HG02588 (cell line): ENCODE data around the gene OTUD3.
"Not testable (repeated sequence)": the region's sequence is repeated elsewhere in the genome, so short reads cannot be mapped to it uniquely, and the experiment has no call there.

Experiments used
- ATAC-seq: cut with Tn5 transposase; IDR thresholded peaks from one replicate; pipeline ENCODE4 v1.9.1; 2021; ENCODE audit warnings: mild to moderate bottlenecking, moderate library complexity; ENCODE audit not compliant: unreplicated experiment

The OTUD3 gene

DNA sequence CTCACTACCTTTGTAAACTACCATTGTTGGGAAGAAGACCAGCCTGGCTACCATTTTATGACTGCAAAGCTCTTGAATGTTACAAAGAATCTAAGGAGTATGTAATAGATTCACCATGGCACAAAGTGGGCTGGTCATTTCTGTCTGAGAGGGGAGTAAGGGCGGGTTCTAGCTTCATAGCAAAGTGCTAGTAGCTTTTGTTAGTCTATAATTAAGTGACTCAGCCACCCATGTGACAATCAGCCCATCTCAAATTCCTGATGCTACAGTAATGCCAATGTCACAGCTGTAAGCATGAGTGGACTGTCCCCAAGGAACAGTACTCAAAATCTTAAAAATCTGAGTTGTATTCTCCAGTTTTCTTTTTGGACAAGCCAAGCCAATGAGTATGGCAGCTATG, 15.4 kb upstream of the OTUD3 start:
- no peak for ATAC-seq

DNA sequence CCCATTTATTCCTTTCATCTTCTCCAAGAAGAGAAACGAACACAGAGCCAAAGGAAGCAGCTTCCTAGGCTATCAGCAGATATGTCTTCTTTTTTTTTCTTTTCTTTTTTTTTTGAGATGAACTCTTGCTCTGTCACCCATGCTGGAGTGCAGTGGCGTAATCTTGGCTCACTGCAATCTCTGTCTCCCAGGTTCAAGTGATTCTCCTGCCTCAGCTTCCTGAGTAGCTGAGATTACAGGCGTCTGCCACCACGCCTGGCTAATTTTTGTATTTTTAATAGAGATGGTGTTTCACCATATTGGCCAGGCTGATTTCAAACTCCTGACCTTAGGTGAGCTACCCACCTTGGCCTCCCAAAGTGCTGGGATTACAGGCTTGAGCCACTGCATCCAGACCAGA, 13.6 kb upstream of the OTUD3 start:
- not testable (repeated sequence) for ATAC-seq

DNA sequence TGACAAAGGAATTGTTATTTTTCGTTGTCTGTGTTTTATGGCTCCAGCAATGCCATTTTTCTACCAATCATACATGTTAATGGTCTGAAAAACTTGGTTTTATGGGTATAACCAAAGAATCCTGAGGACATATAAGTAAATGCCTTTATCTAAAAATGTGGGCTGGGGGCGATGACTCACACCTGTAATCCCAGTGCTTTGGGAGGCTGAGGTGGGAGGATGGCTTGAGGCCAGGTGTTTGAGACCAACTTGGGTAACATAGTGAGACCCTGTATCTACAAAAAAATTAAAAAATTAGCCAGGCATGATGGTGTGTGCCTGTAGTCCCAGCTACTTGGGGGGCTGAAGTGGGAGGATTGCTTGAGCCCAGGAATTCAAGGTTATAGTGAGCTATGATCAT, 12.7 kb upstream of the OTUD3 start:
- not testable (repeated sequence) for ATAC-seq

DNA sequence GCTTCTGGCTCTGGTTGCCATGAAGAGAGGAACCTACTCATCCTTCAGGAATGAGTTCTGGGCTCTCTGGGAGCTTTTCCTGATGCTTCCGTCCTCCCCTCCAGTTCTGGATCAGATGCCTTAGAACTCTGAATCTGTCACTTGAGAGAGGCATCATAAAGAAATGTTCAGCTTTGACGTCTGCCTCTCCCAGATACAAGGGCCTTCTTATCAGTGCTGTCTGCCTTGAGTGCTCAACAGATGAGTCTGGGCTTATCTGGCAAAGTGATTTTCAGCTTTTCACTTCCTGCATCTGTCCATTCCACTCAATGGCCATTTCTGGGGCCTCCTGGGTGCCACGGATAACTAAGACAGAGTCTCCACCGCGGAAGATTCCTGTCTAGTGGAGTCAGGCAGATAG, 12.3 kb upstream of the OTUD3 start:
- no peak for ATAC-seq

DNA sequence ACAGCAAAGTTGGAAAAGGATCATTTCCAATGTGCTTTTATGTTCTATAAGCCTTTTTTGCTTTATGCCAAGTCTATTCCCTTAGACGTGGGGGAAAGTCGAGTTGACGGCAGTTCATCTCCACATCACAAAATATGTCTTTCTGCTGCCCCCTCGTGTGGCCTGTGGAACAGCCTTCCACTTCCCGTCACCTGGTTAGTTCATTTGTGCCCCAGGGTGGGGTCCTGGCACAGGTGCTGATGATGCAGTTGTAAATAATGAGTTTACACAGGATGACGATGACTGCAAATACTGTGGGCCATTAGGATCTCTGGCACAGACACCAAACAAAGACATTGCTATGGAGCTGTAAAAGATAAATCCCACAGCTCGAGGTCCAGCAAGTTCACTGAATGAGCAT, 10.0 kb upstream of the OTUD3 start:
- ATAC-seq: no peak

DNA sequence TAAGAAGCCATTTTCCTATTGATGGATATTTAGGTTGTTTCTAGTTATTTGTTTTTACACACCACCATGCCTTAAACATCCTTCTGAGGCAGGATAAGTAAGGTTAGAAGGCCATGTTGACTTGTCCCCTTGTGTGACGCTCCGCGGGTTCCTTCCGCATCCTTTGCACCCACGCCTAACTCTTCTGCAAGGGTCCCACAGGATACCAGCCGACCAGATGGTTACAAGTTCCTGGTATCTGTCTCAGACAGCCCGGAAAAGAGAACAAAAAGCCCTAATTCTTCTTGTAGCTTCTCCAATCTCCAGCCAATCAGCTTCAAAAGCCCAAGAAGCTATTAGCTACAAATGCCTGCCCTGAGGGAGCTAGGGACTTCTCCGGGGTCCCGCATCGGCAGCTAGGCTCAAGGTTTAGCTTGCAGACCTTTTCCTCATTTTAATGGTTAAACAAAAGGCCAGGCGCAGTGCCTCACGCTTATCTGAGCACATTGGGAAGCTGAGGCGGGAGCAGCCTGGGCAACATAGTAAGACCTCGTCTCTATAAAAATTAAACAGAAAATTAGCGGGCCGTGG, 4.9 kb upstream of the OTUD3 start:
- ATAC-seq: no peak

DNA sequence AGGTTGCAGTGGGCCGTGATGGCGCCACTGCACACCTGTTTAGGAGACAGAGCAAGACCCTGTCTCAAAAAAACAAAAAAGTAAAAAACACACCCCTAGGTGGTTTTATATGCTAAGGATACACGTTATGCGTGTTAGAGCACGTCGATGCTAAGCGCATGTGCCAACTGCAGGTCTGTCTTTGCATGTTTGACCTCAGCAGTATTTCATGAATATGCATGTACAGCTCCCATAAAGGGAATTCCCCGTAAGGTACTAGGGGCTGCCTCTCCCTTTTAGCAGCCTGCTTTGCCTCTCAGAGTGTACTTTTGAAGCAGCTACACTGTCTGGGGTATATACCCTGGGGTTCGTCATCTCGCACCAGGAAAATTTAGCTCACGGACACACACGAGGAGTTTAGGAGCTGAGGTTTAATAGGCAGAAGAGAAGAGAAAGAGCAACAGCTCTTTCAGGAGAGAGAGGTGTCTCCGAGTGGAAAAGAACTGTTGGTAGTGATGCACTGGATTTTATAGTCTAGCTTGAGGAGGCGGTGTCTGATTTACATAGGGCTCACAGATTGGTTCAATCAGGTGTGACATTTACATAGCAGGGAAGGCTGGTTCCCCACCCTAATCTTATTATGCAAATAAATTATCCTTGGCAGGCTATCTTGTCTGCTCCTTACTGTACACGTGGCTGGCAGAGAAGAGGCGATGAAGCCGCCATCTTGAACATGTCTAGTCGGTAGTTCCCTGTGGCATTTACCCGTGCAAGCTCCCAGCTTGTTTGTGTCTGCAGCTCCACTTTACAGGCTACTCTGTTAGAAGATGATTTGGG, 4.2 kb upstream of the OTUD3 start:
- ATAC-seq: no peak

DNA sequence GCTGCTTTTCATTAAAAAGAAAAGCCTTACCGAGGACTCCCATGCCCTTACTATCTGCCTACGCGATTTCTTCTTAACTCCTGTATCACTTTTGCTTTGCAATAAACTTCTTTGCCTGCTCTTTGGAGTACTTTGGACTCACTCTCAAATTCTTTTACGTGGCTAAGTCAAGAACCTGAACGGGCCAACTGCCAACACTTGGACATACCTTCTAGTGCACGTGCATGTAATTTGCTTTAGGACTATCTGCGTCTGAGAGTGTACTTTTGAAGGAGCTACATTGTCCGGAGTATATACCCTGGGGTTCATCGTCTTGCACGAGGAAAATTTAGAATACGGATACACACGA, 3.6 kb upstream of the OTUD3 start:
- no peak for ATAC-seq

DNA sequence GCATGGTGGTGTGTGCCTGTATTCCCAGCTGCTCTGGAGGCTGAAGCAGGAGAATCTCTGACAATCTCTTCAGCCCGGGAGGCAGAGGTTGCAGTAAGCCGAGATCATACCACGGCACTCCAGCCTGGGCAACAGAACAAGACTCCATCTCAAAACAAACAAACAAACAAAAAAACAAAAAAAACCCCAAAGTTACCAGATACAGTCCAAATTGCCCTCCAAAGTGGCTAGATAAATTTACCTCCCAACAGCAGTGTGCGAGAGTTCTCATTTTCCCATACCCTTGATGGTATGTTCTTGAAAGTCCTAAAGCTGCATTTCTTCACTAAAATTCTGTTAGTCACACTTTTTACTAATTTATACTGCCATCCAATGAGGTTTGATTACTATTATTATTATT, 3.0 kb upstream of the OTUD3 start:
- no peak for ATAC-seq

DNA sequence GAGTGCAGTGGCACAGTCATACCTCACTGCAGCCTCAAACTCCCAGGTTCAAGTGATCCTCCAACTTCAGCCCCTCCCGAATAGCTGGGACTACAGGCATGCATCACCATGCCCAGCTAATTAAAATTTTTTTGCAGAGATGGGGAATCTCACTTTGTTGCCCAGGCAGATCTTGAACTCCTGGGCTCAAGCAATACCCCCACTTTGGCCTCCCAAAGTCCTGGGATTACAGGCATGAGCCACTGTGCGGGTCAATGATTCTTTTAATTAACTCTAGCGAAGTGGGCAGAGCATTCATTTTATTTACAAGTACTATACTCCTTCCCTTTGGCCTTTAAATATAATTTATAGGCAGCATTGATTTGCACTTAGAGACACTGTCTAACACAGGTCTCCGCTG, 2.5 kb upstream of the OTUD3 start:
- ATAC-seq: no peak

DNA sequence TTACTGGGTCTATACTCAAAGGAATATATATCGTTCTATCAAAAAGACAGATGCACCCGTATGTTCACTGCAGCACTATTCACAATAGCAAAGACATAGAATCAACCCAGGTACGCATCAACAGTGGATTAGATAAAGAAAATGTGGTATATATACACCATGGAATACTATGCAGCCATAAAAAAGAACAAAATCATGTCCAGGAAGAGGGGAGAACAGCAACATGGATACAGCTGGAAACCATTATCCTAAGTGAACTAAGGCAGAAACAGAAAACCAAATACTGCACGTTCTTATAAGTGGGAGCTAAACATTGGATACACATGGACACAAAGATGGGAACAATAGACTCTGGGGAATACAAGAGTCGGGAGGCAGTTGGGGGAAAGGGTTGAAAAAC, 1.4 kb upstream of the OTUD3 start:
- ATAC-seq: not testable (repeated sequence)

DNA sequence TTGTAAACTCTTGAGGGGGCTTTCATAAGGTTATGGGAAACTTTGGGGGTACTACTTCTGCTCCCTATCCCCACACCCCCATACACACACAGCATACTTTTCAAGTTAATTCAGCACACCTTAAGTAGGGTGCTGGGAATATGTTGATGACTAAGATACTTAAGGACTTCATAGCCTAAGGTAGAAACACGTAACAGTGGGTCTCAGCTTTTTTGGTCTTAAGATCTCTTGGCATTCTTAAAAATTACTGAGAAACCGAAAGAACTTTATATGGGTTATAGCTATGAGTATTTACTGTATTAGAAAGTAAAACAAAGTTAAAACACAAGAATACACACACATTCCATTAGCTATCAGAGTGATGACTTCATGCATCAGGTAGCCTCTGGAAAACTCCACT, 2.1 kb downstream of the OTUD3 start:
- no peak for ATAC-seq

DNA sequence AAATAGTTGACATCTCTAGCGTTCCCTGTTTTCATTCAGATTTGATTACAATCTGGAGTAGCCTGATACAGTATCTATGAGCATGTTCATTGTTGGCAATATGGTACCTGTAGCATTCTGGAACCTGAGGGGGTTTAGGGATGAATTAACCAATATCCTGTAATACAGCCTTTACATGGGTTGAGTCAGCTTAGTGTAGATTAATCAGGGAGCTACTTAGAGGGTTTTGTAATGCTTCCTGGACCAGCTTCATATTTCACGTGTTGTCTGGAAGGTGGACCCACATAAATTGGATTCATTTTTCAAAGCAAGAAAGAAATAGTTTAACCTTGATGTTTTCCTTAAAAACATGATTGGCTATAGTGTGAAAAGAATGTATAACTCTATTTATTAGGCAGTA, 3.6 kb downstream of the OTUD3 start:
- no peak for ATAC-seq

DNA sequence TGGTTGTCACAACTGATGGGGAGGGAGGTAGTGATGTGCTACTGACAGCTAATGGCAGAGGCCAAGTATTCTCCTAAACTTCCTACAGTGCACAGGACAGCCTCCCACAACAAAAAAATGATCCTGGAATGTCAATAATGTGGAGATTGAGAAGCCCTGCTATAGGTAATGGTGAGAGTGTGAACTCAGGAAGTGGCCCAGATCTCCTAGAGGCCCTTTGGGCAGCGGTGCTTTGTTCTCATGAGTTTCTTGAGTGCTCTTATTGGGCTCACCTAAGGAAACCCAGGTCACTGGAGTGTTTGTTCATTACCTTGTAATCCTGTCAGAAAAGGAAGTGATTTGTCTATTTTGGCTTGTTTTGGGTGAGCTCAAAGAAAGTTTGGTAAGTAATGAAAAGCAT, 5.9 kb downstream of the OTUD3 start:
- ATAC-seq: no peak

DNA sequence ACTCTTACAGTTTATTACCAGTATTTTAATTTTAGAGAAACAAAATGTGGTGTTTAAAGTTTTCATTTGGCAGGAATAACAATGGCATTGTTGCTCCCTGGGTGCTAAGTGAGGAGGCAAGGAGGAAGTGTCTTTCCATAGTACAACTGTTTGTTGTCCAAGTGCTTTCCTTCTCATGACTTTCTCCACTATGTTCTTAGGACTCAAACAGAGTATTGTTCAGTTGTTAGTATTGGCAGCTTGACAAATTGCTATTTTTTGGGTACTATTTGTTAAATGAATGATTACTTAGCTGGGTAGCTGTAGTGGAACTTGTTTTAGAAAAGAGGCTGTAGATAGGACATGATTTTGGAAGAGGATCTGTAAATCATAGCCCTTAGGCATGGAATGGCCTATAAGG, 7.5 kb downstream of the OTUD3 start:
- no peak for ATAC-seq

DNA sequence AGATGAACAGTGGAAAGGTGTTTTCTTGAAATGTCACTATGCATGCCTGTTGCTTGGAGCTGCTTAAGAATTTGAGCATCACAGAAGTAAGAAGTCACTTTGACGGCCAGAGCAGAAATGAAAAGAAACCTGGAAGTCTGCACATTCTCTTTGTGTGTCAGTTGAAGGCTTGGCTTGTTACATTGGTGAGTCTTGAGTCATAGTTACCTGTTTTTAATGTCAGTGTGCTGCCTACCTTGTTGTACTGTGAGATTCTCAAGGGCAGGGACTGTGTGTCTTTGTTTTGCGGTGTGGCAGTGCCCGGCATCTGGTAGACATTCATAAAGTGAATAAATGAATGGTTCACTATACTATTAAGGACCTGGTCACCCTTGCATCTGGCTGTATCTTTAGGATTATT, 9.9 kb downstream of the OTUD3 start:
- ATAC-seq: no peak

DNA sequence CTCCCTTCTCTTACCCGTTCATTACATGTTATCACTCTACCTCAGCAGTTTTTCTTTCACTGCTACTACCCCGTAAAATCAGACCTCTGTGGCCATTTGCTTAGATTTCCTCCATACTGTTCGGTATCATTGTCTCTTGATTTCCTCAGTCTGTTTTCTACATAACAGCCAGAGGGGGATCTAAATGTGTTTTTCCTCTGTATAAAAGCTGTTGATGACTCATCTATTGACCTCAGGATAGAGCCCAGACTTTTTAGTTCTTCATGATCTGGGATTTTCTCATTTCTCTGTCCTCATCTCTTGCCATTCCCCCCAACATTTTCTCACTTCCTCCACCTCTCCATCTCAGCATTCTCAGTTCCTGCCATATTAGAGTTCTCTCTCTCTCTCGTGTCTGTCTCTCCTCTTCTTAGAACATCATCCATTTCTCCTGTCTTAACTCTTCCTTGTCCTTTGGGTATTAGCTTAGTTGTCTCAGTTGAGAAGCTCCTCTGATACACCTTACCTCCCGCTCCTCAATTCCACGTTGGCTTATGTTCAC, 10.5 kb downstream of the OTUD3 start:
- ATAC-seq: no peak

DNA sequence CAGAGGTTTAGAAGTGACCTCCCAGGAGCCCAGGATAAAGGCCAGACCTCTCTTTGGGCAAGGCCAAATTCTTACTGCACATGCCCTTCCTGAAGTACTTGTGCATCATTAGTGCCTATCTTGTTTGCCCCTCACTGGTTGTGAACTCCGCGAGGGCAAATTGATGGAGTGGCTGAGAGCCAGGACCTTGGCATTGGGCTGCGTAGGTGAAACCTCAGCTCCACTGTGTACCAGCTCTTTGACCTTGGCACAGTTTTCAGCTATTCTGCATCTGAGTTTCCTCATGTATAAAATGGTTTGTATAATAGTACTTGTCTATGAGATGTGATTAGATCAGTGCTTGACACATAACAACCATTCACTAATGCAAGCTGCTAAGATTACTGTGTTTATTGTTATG, 11.5 kb downstream of the OTUD3 start:
- no peak for ATAC-seq

DNA sequence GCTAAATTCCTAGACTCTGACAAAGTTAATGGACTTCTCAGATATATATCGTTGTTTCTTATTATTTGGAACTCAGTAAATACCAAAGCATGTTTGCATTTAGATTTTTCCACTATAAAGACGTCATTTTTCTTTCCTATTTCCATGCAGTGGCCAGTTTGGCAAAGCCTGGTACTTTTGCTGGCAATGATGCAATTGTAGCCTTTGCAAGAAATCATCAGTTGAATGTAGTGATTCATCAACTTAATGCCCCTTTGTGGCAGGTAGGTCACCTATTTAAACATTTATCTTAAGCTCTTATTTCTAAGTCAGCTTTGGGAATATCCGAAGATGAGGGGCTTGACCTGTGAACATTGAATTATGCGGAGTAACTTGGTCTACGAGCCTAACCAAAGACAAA, 12.0 kb downstream of the OTUD3 start:
- no peak for ATAC-seq

DNA sequence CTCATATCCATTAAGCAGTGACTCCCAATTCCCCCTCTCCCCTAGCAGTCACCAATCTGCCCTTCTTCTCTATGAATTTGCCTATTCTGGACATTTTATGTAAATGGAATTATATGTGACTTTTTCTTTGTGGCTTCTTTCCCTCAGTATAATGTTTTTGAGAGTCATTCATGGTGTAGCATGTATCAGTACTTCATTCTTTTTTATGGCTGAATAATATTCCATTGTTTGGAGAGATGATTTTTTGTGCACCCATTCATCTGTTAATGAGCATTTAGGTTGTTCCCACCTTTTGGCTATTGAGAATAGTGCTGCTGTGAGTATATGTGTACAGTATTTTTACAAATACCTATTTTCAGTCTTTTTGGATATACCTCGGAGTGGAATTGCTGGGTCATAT, 19.5 kb downstream of the OTUD3 start:
- no peak for ATAC-seq

DNA sequence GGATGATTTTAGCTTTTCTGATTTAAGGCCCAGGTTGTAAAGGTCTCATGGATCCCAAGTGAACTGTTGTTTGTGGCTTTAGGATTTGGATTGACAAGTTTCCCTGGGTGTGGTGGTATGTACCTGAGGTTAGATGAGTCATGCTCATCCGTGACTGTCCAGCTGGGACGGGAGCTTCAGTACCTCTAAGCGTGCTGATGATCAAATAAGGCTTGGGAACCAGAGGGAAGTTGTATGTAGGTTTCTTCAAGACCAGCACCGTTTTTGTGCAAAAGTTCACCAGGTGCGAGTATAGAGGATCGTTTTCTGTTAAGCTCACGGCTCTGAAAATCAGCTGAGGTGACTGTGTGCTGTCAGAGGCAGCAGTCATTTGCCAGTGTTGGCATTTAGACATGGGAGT, 21.4 kb downstream of the OTUD3 start:
- ATAC-seq: no peak

DNA sequence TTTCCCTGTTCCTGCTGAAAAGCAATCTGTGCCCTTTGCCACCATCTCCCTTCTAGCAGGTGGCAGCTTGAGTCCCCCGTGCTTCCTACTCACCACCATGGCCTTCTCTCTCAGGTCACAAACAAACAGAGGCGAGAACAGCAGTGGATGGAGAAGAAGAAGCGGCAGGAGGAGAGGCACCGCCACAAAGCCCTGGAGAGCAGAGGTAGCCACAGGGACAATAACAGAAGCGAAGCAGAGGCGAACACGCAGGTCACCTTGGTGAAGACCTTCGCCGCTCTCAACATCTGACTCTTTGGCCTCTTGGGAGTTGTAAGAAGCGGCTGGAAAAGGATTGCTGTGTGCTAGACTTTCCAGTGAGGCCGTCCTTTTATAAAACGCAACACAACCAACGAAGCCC, 25.3 kb downstream of the OTUD3 start:
- ATAC-seq: no peak

DNA sequence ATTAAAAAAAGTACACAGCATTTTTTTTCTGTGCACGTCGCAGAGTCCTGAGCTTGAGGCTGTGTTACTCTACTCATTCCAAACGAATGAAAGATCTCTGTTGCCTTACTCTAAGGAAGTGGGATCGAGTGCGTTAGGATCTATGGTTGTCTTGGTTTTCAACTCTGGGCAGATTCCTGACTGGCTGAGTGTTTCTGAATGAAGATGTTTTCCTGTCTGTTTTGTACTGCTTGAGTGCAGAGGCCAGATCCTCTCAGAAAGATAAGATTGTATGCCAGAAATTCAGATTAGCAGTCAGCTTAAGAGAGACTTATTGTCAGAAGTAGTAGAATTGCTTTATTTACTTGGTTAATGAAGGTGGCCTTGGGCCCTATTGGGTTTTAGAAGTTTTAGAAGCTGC, 27.2 kb downstream of the OTUD3 start:
- no peak for ATAC-seq
